ENCODE results near the gene DHRSX.
"Not testable (repeated sequence)": the region's sequence is repeated elsewhere in the genome, so short reads cannot be mapped to it uniquely, and the experiment has no call there.

The DHRSX gene

DNA sequence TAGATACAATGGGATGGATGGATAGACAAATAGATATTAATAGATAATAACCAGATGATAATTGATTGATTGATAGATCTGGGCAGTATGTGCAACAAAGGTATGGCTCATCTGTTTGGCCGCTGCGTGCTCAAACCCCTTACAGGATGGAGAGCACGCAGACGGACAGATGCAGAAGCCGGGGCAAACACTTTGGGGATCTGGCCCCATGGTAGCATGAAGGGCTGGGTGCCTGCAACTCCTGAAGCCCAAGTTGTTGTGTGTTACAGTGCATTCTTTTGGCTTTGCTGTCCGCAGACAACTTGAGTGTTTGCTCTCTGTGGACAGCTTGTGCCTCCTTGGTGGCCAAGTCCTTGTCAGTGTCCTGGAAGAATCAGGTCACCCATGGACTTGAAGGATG lies 10.6 kb upstream of the DHRSX start:
- in situ Hi-C loops (cut with HindIII; ENCODE audit: low sequenced_read_pairs): no loop called here
- TF ChIP-seq, protein P1, sequence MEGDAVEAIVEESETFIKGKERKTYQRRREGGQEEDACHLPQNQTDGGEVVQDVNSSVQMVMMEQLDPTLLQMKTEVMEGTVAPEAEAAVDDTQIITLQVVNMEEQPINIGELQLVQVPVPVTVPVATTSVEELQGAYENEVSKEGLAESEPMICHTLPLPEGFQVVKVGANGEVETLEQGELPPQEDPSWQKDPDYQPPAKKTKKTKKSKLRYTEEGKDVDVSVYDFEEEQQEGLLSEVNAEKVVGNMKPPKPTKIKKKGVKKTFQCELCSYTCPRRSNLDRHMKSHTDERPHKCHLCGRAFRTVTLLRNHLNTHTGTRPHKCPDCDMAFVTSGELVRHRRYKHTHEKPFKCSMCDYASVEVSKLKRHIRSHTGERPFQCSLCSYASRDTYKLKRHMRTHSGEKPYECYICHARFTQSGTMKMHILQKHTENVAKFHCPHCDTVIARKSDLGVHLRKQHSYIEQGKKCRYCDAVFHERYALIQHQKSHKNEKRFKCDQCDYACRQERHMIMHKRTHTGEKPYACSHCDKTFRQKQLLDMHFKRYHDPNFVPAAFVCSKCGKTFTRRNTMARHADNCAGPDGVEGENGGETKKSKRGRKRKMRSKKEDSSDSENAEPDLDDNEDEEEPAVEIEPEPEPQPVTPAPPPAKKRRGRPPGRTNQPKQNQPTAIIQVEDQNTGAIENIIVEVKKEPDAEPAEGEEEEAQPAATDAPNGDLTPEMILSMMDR (IDR thresholded peaks at IDR 0.05; ENCODE audit: low read depth, low read length, missing control alignments): no peak
- DNase-seq (ENCODE audit: low read depth): no peak
- no peak overlapping the region for H3K4me3 ChIP-seq (ENCODE audit: low read depth, low read length)

DNA sequence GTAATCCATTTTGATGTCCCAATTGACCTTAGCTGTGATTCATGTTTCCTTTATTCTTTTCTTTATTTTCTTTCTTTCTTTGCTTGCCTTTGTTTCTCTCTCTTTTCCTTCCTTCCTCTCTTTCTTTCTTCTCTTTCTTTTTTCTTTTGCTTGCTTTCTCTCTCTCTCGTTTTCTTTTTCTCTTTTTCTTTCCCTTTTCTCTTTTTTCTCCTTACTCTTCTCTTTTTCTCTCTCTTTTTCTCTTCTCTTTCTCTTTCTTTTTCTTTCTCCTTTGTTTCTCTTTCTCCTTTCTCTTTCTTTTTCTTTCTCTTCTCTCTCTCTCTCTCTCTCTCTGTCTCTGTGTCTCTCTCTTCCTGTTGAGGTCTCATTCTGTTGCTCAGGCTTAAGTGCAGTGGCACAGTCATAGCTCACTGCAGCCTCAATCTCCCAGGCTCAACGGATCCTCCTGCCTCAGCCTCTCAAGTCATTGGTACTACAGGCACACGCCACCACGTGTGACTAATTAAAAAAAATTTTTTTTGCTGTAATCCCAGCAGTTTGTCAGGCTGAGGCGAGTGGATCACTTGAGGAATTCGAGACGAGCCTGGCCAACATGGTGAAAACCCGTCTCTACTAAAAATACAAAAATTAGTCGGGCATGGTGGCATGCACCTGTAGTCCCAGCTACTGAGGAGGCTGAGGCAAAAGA lies 8.0 kb upstream of the DHRSX start:
- TF ChIP-seq, protein P1 (IDR thresholded peaks at IDR 0.05; ENCODE audit: low read depth, low read length, missing control alignments): no peak
- in situ Hi-C loops (cut with HindIII; ENCODE audit: low sequenced_read_pairs): no loop called here
- no peak overlapping the region for H3K4me3 ChIP-seq (ENCODE audit: low read depth, low read length)
- DNase-seq (ENCODE audit: low read depth): no peak

DNA sequence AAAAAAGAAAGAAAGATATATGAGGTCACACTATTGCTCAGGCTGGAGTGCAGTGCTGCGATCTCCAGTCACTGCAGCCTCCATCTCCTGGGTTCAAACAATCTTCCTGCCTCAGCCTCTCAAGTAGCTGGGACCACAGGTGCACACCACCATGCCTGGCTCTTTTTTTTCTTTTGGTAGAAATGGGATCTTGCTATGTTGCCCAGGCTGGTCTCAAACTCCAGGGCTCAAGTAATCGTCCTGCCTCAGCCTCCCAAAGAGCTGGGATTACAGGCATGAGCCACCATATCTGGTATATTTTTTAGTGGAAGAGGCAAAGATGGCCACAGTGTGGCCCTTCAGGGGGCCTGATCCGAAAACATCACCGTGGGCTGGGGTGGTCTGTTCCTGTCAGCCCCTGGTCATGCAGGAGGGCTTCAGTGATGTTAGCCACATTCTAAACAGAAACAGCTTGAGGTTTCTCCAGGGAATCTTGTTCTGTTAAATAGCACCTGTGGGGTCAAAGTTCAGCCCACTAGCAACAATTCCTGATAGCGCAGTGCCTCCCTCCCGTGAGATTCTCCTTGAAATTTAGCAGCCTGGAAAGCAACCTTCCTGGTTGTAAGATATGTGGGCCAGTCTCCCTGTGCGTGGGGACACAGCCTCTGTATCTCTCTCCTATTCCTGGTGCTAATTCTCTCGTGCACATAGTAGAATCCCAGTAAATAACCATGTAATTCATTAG lies 7.3 kb upstream of the DHRSX start:
- no peak overlapping the region for H3K4me3 ChIP-seq (ENCODE audit: low read depth, low read length)
- in situ Hi-C loops (cut with HindIII; ENCODE audit: low sequenced_read_pairs): no loop called here
- DNase-seq (ENCODE audit: low read depth): no peak
- TF ChIP-seq, protein P1 (IDR thresholded peaks at IDR 0.05; ENCODE audit: low read depth, low read length, missing control alignments): no peak

DNA sequence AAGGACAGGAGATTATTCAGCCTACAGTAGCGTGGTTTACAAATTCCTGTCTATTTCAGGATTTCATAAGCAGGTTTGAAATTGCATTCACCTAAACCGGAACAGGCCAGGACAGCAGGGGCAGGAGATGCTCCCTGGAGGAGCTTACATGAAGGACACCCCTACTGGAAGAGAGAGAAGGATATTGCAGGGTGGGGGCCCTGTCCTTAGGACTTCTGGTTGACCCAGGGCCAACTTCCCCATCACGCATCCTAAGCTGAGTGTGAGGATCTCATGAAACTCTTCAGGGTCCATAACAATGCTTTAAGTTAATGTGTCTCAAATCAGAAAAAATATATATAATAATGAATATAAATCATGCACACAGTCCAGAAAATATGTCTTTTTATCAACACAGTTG lies 6.4 kb upstream of the DHRSX start:
- in situ Hi-C loops (cut with HindIII; ENCODE audit: low sequenced_read_pairs): no loop called here
- H3K4me3 ChIP-seq (ENCODE audit: low read depth, low read length): no peak overlapping the region
- TF ChIP-seq, protein P1 (IDR thresholded peaks at IDR 0.05; ENCODE audit: low read depth, low read length, missing control alignments): no peak
- no peak for DNase-seq (ENCODE audit: low read depth)

DNA sequence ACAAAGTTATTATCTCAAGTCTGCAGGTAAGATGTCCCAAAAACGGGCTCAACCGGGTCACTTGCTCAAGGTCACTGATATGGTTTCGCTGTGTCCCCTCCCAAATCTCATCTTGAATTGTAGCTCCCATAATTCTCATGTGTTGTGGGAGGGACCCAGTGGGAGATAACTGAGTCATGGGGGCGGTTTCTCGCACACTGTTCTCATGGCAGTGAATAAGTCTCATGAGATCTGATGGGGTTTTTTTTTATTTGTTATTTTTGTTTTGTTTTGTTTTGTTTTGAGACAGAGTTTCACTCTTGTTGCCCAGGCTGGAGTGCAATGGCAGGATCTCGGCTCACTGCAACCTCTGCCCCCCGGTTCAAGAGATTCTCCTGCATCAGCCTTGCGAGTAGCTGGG lies 4.6 kb upstream of the DHRSX start:
- in situ Hi-C loops (cut with HindIII; ENCODE audit: low sequenced_read_pairs); H3K4me3 ChIP-seq (ENCODE audit: low read depth, low read length); DNase-seq (ENCODE audit: low read depth): not testable (repeated sequence)

DNA sequence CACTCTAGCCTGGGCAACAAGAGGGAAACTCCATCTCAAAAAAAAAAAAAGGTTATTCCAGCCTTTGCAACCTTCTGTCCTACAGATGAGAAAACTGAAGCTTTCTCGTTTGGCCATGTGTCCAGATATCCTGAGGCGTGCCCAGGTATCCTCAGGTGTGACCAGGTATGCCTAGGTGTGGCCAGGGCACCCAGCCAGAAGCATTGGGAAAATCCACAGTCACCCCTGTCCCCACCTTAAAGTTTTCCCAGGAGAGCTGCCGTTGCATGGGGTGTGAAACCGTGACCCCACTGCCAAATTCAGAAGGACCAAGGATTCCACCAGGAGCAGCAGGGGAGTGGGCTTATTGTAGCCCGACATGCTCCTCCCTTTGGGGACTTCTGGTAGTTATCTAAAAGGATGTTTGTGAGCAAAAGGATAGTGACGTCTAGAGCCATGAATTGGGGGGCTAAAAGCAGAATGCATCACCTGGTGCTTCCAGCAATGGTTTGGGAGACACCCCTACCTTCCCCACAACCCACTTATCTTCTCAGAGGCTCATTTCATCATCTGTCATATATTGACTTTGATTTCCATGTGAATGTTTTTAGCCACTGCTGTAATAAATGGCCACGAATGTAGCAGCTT lies 4.0 kb upstream of the DHRSX start:
- TF ChIP-seq, protein P1 (IDR thresholded peaks at IDR 0.05; ENCODE audit: low read depth, low read length, missing control alignments): no peak
- in situ Hi-C loops (cut with HindIII; ENCODE audit: low sequenced_read_pairs): no loop called here
- H3K4me3 ChIP-seq (ENCODE audit: low read depth, low read length): no peak overlapping the region
- DNase-seq (ENCODE audit: low read depth): no peak
